Right ventricle myocardium inferior (tissue), 1 donor: ENCODE data around the gene OLFML1. TPM values are rescaled to one million over a fixed set of nuclear protein-coding genes. Genes with fewer than 3 reads are reported as not detected.

Experiments used
- ATAC-seq: fragments of 200-7000 bp; cut with Tn5 transposase; one replicate; pipeline ENCODE4 v1.9.1; 2020; ENCODE audit warnings: mild to moderate bottlenecking, moderate library complexity
- DNase-seq: peaks from one replicate; pipeline ENCODE4 v3.0.0; 2021; ENCODE audit errors: missing footprints
- intact Hi-C: fragments of 100-400 bp; cut with DNase I; formaldehyde crosslinking; loops from one replicate; pipeline ENCODE4 v1.11.0; 2022
- total RNA-seq: library from RNA; stranded (reverse); fragmentation: NEBNext Ultra II Directional; extraction: Animal tissue kit (Norgen Biotek cat#: 25700); gene quantifications from one replicate; pipeline ENCODE4 v1.2.1, GENCODE V29; 2021
- donor health status: DM: no; HTN: yes; CAD: no; lungs with severe emphysema.

Gene OLFML1
- total RNA-seq, 1 donor from 2014 or later: 8.5 TPM

GRCh38 chr11:7523416-7524210 is 38.3 kb downstream of the OLFML1 start:
- intact Hi-C loops: no loop called here
- peak; percentile 68 for ATAC-seq
- no peak for DNase-seq

GRCh38 chr11:7524462-7525235 is 39.3 kb downstream of the OLFML1 start:
- DNase-seq: no peak
- intact Hi-C loops: no loop called here
- ATAC-seq: no peak

- intact Hi-C loops: no loop called here
- no peak for ATAC-seq
- no peak for DNase-seq
Observed at GRCh38 chr11:7525424-7525823, 40.1 kb downstream of the OLFML1 start.

- ATAC-seq: no peak
- intact Hi-C loops: no loop called here
Observed at GRCh38 chr11:7527029-7527428, 41.7 kb downstream of the OLFML1 start.

GRCh38 chr11:7528514-7529049 is 43.3 kb downstream of the OLFML1 start:
- no peak for DNase-seq
- intact Hi-C loops: no loop called here
- ATAC-seq: no peak

More at GRCh38 chr11:7527029-7527428, 41.7 kb downstream of the OLFML1 start:
- DNase-seq: no peak

DNA sequence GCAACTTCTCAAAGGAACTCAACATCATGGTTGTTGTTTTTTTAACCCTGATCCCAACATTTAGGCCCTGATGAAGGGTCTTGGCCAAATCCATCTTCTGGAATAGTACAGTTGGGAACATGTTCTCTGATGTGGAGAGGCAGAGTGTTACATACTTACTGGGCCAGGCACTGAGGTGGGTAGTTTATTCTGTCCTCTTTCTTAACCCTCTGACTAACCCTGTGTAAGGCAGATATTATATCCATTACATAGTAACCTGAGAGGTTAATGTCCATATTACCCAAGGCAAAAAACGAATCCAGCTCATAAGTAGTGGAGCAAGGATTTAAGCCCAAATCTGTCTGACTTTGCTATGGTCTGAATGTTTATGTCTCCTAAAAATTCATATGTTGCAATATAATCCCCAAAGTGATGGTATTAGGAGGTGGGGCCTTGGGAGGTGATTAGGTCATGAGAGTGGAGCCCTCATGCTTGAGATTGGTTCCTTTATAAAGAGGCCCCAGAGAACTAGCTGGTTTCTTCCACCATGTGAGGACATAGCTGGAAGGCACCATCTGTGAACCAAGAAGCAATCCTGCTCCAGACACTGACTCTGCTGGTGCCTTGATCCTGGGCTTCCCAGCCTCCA is 44.8 kb downstream of the OLFML1 start:
- ATAC-seq: no peak
- intact Hi-C loops: no loop called here
- no peak for DNase-seq

GRCh38 chr11:7531011-7531410 is 45.7 kb downstream of the OLFML1 start:
- DNase-seq (no peak), ATAC-seq (no peak)
- intact Hi-C loops: no loop called here

DNA sequence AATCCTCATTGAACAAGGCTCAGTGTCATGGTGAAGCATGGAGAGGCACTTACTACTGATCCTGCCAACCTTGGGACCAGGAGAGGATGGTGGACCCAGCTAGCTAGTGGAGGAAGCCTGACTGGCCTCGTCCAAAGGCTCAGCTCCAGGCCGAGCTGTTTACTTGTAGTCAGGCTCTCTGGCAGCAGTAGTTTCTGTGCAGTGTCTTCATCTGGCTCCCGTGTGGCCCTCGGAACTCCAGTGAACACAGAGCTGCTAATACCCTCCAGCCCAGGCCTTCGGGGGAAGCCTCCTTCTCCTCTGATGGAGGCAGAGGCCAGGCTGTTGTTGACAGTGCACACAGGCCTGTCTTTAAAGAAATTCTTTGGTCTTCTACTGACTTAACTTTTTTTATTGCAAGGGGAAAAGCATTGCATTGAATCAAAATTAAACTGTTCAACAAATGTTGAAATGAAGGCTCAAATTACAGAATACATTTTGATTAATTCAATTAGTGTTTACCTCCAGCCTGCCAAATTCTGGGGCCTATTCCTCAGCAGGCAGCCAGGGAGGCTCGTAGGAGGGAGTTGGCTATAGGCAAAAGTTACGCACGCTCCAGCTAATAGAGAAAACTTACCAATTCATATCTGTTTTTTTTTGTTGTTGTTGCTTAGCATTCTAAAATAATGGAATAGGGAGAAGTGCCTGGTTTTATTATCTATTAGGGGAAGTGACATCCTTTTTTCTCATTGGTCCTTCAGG is 47.3 kb downstream of the OLFML1 start:
- DNase-seq (no peak), ATAC-seq (no peak)
- intact Hi-C loops: no loop called here

GRCh38 chr11:7533199-7534041 is 48.1 kb downstream of the OLFML1 start:
- DNase-seq (no peak), ATAC-seq (no peak)
- intact Hi-C loops: no loop called here

DNA sequence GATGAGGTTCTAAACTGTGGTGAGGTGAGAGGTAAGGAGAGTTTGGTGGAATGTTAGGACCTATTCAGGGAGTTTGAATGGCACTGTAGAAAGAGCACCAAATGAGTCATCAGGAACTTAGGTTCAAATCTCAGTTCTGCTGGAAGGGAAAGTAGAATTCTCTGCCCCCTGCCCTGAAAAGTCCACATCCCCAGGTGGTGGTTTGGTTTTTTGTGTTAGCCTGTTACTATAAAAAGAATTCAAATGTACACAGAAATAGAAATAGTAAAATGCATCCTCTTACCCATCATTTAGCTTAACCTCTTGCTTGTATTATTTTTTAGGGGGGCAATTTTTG is 48.7 kb downstream of the OLFML1 start:
- no peak for DNase-seq
- intact Hi-C loops: no loop called here
- ATAC-seq: no peak

DNA sequence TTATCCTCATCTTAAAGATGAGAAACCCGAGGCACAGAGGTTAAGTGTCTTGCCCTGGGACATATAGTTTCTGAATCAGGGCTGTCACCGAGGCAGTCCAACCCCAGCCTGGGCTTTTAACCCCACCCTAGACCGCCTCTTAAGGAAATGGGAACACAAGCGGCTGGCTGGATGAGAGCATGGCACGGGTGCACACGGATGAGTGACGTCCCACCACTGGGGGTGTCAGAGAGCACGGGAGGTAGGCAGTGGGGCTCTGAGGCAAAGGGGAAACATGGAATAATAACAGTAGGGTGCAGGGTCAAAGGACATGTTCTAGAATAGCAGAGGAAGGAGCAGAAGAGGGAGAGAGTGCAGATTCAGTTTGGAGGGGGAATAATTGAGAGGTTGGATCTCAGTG is 50.8 kb downstream of the OLFML1 start:
- no peak for ATAC-seq
- intact Hi-C loops: no loop called here
- DNase-seq: no peak

- DNase-seq (no peak), ATAC-seq (no peak)
- intact Hi-C loops: no loop called here
Observed at GRCh38 chr11:7537265-7537664, 52.0 kb downstream of the OLFML1 start.

DNA sequence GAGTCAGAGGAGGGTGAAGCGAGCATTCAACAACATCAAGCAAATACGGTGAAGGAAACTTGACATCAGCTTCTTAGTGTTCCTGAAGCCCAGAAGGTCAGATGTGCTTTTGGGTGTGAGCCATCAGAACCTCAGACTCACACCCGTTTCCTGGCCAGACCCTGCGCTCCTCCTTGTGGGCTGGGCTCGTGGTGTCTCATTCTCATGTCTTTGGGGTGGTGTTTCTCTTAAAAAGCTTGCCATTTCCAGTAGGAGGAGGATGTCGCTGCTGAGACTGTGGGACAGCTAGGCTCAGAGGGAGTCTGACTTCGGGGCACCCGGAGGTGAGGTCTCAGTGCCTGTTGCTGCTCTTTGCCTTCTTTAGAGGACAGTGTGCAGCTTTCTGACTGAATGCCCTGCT is 52.7 kb downstream of the OLFML1 start:
- ATAC-seq (peak; percentile 58), DNase-seq (no peak)
- intact Hi-C loops: no loop called here

- intact Hi-C loops: no loop called here
- ATAC-seq (no peak), DNase-seq (no peak)
Observed at GRCh38 chr11:7538466-7539454, 53.5 kb downstream of the OLFML1 start.

- intact Hi-C loops: no loop called here
Observed at GRCh38 chr11:7540830-7541555, 55.7 kb downstream of the OLFML1 start.

DNA sequence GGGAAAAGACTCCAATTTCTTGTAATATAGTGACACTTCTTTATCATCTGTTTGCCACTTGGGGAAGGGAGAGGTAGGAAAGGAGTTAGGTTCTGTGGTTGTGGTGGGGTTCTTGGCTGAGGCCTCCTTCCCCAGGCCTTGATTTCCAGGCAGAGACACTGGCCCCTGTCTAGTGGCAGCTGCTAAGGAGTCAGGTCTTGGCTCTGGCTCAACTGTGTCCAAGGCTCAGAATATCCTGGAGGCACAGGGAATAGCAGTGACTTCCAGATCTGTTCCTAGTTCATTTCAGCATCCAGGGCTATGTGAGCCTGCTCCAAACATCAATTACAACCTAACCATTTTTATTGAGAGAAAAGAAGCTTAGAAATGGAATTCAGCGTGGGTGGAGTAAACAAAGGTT is 58.0 kb downstream of the OLFML1 start:
- no peak for ATAC-seq
- DNase-seq: no peak
- intact Hi-C loops: no loop called here

More at GRCh38 chr11:7540830-7541555, 55.7 kb downstream of the OLFML1 start:
- DNase-seq (no peak), ATAC-seq (no peak)
